ENCODE results near the gene ATP5F1E.

DNA sequence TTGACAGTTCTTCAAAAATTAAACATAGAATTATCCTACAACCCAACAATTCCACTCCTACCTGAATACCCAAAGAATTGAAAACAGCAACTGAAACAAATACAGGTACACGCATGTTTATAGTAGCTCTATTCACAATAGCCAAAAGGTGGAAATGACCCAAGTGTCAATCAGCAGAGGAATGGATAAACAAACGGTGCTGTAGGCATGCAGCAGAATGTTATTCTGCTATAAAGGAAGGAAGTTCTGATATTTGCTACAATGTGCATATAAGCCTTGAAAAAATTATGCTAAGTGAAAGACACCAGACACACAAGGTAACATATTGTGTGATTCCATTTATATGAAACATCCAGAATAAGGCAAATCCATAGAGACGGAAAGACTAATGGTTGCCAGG is 48.9 kb upstream of the ATP5F1E start:
- TF ChIP-seq, protein P1, sequence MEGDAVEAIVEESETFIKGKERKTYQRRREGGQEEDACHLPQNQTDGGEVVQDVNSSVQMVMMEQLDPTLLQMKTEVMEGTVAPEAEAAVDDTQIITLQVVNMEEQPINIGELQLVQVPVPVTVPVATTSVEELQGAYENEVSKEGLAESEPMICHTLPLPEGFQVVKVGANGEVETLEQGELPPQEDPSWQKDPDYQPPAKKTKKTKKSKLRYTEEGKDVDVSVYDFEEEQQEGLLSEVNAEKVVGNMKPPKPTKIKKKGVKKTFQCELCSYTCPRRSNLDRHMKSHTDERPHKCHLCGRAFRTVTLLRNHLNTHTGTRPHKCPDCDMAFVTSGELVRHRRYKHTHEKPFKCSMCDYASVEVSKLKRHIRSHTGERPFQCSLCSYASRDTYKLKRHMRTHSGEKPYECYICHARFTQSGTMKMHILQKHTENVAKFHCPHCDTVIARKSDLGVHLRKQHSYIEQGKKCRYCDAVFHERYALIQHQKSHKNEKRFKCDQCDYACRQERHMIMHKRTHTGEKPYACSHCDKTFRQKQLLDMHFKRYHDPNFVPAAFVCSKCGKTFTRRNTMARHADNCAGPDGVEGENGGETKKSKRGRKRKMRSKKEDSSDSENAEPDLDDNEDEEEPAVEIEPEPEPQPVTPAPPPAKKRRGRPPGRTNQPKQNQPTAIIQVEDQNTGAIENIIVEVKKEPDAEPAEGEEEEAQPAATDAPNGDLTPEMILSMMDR (conservative IDR thresholded peaks at IDR 0.05; ENCODE audit: low read length), result no peak
- TF ChIP-seq EZH2phosphoT487 (IDR thresholded peaks at IDR 0.05; ENCODE audit: borderline replicate concordance), result no peak
